ENCODE data around the gene MYO15A. TPM values are rescaled to one million over a fixed set of nuclear protein-coding genes. Genes with fewer than 3 reads are reported as not detected.

The MYO15A gene
- total RNA-seq, 2 donors from 2014 or later, result 2.3 to 6.1 TPM

- no peaks in the 10 kb centered on the region for H3K27me3 ChIP-seq (replicated peaks; ENCODE audit: insufficient read depth)
- H3K4me1 ChIP-seq (ENCODE audit: control insufficient read depth in 1 of 2, low read depth in 2 of 2), result peaks cover 59 to 76% of the 10 kb centered on the region in 2 donors
- ATAC-seq (ENCODE audit: insufficient number of reproducible peaks, low FRiP score, low read depth) (no peak), DNase-seq (ENCODE audit: low spot score) (no peak)
- H3K4me3 ChIP-seq, result peak overlapping the region; percentile 93
- H3K36me3 ChIP-seq, result no peaks in the 10 kb centered on the region
- TF ChIP-seq CTCF (IDR thresholded peaks at IDR 0.05), result no peak
- H3K27ac ChIP-seq, result peak overlapping the region; percentile 18 to 92
- no peaks in the 10 kb centered on the region for H3K9me3 ChIP-seq
Measured at GRCh38 chr17:18187821-18188761, 79.5 kb downstream of the MYO15A start.

DNA sequence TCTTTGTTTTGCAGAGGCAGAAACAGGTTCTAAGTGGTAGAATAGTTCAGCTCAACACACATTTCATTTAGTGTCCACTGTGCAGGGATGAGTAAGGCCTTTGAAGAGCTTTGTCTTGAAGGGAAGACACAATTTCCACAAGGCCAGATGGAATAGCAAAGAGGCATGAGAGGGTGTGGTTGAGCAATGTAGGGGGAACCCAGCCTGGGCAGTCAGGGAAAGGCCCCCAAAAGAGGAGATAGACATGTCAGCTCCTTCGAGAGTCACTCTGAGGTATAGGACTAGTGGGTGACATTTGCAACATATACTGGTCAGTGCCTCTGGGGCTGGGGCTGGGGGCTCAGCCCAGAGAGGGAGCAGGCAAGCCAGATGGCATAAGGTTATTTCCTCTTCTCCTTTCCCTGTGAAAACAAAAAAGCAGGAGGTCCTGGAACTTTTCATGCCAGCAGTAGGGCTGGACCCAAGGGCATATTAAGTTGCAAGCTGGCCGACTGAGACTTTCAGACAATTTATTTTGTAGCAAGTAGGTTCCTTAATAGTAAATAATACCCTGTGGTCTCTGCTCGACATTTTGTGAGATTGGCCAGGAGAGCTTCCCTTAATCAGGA is 82.2 kb downstream of the MYO15A start:
- no peaks in the 10 kb centered on the region for H3K27me3 ChIP-seq (replicated peaks; ENCODE audit: insufficient read depth)
- H3K4me3 ChIP-seq, result peak overlapping the region; percentile 20
- DNase-seq (ENCODE audit: low spot score) (no peak), ATAC-seq (ENCODE audit: insufficient number of reproducible peaks, low FRiP score, low read depth) (no peak)
- H3K27ac ChIP-seq, result peak overlapping the region in 1 of 2 donors; percentile 8
- H3K9me3 ChIP-seq, result no peaks in the 10 kb centered on the region
- H3K36me3 ChIP-seq, result peaks cover 13% of the 10 kb centered on the region
- TF ChIP-seq CTCF (IDR thresholded peaks at IDR 0.05), result no peak
- peaks cover 59 to 79% of the 10 kb centered on the region in 2 donors for H3K4me1 ChIP-seq (ENCODE audit: control insufficient read depth in 1 of 2, low read depth in 2 of 2)

DNA sequence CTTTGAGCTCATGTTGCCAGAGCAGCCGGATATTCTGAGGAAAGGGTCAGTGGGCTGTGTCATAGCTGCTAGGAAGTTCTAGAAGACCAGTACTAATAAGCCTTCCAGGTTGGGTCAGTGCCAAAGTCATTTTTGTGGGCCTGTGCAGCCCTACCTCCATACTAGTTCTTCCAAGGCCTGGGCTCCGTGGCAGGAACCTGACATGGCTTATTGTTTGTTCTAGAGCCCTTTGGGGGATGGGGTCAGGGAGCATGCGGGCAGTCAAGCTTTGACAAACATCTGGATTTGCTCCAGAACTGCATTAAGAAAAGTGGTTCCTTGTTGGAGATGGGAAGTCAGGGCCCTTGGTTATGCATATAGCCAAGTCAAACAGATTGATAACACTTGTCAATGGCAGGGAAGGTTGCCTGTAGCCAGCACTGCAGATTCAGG is 82.7 kb downstream of the MYO15A start:
- H3K4me1 ChIP-seq (ENCODE audit: control insufficient read depth in 1 of 2, low read depth in 2 of 2), result peaks cover 54 to 74% of the 10 kb centered on the region in 2 donors
- no peaks in the 10 kb centered on the region for H3K27me3 ChIP-seq (replicated peaks; ENCODE audit: insufficient read depth)
- peak overlapping the region; percentile 20 for H3K4me3 ChIP-seq
- peaks cover 13% of the 10 kb centered on the region for H3K36me3 ChIP-seq
- no peak for TF ChIP-seq CTCF (IDR thresholded peaks at IDR 0.05)
- DNase-seq (ENCODE audit: low spot score), result peak; percentile 15
- no peak overlapping the region for H3K27ac ChIP-seq
- H3K9me3 ChIP-seq, result no peaks in the 10 kb centered on the region
- no peak for ATAC-seq (ENCODE audit: insufficient number of reproducible peaks, low FRiP score, low read depth)

DNA sequence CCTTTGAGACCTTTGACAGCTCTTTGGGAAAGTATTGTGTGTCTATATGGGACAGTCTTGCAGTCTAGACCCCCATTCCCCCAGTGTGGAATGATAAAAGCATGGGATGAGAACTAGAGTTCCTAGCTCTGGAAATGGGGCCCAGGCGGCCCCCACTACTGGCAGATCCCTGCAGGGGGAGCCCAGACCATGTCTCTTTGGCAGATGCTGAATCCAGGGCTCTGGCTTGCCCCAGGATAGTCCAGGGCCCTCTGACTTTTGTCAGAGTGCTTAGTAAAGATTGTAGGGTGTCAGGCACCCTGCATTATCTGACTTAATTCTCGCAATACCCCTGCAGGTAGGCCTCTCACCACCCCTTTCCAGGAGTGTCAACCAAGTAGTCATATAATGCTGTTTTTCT is 83.4 kb downstream of the MYO15A start:
- H3K4me3 ChIP-seq, result no peak overlapping the region
- peaks cover 14% of the 10 kb centered on the region for H3K36me3 ChIP-seq
- no peaks in the 10 kb centered on the region for H3K9me3 ChIP-seq
- no peak for TF ChIP-seq CTCF (IDR thresholded peaks at IDR 0.05)
- peaks cover 47 to 67% of the 10 kb centered on the region in 2 donors for H3K4me1 ChIP-seq (ENCODE audit: control insufficient read depth in 1 of 2, low read depth in 2 of 2)
- H3K27me3 ChIP-seq (replicated peaks; ENCODE audit: insufficient read depth), result no peaks in the 10 kb centered on the region
- no peak overlapping the region for H3K27ac ChIP-seq
- DNase-seq (ENCODE audit: low spot score) (no peak), ATAC-seq (ENCODE audit: insufficient number of reproducible peaks, low FRiP score, low read depth) (no peak)

DNA sequence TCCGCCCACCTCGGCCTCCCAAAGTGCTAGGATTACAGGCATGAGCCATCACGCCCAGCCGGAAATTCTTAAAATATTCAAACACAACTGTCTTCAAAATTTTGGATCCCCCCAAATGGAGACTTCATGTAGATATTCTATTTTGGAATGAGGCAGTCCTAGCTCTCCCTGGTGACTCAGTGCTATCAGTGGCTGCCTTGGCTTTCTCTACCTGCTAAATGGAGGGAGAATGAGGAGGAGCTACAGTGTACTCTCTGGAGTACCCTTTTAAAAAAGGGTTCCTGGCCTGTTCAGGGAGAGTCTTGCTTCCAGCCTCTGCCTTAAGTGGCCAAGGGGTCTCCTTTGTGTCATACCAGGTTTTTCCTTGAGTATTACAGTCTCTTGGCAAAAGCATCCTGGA is 85.8 kb downstream of the MYO15A start:
- no peak overlapping the region for H3K4me3 ChIP-seq
- ATAC-seq (ENCODE audit: insufficient number of reproducible peaks, low FRiP score, low read depth) (no peak), DNase-seq (ENCODE audit: low spot score) (no peak)
- TF ChIP-seq CTCF (IDR thresholded peaks at IDR 0.05), result no peak
- H3K9me3 ChIP-seq, result no peaks in the 10 kb centered on the region
- H3K27me3 ChIP-seq (replicated peaks; ENCODE audit: insufficient read depth), result no peaks in the 10 kb centered on the region
- H3K27ac ChIP-seq, result no peak overlapping the region
- H3K4me1 ChIP-seq (ENCODE audit: control insufficient read depth in 1 of 2, low read depth in 2 of 2), result peaks cover 39 to 66% of the 10 kb centered on the region in 2 donors
- peaks cover 29% of the 10 kb centered on the region for H3K36me3 ChIP-seq
